ENCODE measurements around the gene SNRNP25.

The SNRNP25 gene

DNA sequence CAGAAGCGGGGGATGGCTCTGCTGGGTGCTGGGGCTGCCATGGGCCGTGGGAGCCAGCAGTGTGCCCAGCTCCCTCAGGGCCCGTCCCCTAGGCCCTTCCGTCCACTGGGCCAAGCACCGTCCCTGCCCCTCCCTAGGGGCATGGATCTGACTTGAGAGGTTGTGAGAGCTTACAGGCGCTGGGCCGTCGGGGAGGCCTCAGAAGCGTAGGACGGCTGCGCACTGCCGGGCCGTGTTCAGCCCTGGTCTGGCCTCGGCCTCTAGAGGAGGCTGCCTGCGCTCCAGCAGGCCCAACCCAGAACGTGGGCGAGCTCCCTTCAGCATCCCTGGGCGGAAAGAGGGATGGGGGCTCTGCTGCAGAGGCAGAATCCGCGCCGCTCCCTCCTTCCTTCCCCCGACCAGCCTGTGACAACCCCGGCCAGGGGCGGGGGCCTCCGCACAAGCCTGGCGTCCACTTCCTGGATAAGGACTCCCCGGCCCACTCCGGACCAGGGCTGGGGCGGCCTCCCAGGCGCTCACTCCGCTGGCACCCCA is 23.7 kb downstream of the SNRNP25 start:
- no peak for TF ChIP-seq CTCF (conservative IDR thresholded peaks at IDR 0.05; ENCODE audit: low read depth, low read length)
- DNase-seq (ENCODE audit: low read depth), result peak; percentile 77
- H3K4me3 ChIP-seq (ENCODE audit: low read depth, low read length), result peak overlapping the region; percentile 78

DNA sequence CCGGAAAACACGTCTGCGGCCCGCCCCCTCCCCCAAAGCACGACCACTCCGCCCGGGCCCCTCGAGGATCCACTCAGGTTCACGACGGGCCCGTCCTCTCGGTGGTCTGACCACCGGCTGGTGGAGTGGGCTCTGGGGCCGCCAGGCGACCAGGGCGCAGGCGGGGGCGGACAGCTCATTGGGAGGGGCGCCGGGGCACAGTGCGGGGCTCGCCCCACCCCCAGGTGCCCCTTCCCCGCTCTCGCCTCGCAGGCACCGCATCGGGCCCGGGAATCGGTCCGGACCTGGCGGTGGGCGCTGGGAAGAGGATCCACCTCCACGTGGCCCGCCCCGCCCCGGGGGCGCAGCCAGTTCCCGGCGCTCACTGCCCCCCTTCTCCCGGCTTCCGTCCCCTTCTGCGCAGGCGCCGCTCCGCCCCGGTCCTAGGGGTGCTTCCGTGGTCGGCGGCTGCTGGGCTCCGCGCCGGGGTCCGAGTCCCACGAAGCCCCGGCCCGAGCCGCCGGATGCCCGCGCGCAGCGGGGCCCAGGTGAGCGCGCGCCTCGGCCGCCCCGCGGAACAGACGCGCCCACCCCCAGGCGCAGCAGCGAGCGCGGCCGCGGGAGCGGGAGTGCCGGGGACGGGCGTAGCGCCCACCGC is 24.3 kb downstream of the SNRNP25 start, which contains the start of gene MPG:
Gene MPG, plus strand, starts transcription at position 419 of the 637 bp plus-strand sequence. Its CDS starts 85 bp downstream, at position 504.
- peak; percentile 84 for DNase-seq (ENCODE audit: low read depth)
- peak within 1 kb of the TSS; percentile 78 for H3K4me3 ChIP-seq (ENCODE audit: low read depth, low read length)

DNA sequence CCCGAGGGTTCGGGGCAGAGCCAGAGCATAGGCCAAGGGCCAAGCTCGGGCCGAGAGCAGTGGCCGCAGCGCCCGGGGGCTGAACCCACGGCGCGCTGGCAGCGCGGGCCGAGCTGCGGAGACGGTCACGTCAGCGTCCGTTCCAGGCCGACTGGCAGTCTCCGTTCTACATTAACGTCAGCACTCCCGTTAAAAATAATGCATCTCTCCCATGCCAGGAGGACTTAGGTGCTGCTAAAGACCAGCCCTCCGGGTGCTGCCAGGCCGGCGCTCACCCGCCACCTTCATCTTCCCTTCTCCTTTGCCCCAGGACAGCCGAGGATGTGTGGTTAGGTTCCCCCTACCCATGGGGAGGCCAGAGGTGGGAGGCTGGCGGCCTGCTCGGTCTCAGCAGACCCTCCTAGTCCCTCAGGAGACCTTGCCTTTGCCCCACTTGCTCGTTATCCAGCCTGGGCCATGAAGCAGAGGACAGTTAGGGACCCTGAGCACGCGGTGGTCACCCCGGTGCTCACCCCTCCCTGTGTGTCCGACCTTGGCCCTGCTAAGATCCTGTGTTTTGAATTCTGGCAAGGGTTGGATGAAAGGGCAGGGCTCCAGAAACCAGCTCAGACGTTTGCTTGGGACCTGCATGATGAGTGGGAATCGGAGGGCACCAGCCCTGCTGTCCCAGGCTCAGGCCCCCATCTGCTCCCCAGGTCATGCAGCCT is 25.0 kb downstream of the SNRNP25 start:
- TF ChIP-seq CTCF (conservative IDR thresholded peaks at IDR 0.05; ENCODE audit: low read depth, low read length), result no peak
- peak; percentile 71 for DNase-seq (ENCODE audit: low read depth)
- peak overlapping the region; percentile 78 for H3K4me3 ChIP-seq (ENCODE audit: low read depth, low read length)

More for the DNA sequence above, 24.3 kb downstream of the SNRNP25 start, which contains the start of gene MPG:
- no peak for TF ChIP-seq CTCF (conservative IDR thresholded peaks at IDR 0.05; ENCODE audit: low read depth, low read length)

DNA sequence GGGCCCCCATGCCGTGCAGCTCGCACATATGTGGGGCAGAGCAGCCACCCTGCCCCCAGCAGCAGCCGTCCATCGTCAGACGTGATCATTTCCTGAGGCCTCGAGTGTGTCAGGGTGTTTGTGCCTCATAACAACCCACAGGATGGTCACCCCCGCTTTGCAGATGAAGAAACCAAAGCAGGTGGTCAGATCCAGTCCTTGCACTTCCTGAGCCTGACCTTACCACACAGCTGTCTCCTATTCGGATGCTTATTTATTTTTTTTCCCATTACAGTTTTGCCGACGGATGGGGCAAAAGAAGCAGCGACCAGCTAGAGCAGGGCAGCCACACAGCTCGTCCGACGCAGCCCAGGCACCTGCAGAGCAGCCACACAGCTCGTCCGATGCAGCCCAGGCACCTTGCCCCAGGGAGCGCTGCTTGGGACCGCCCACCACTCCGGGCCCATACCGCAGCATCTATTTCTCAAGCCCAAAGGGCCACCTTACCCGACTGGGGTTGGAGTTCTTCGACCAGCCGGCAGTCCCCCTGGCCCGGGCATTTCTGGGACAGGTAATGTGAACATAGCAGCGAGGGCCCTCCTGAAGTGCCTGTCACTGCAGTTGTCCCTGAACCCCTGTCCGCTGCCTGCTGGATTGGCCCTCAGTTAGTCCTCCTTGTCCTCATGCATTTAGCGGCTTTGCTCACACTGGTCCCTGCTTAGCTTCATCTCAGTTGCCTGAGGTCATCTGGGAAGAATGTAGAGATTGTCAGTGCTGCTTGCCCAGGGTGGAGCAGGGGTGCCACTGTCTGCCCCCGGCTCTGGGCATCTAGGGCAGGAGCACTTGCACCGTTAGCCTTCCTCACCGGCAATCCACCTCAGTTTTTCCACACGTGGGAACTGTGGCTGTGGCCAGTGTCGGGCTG is 25.8 kb downstream of the SNRNP25 start:
- TF ChIP-seq CTCF (conservative IDR thresholded peaks at IDR 0.05; ENCODE audit: low read depth, low read length), result no peak
- peak; percentile 40 for DNase-seq (ENCODE audit: low read depth)
- peak overlapping the region; percentile 78 for H3K4me3 ChIP-seq (ENCODE audit: low read depth, low read length)

DNA sequence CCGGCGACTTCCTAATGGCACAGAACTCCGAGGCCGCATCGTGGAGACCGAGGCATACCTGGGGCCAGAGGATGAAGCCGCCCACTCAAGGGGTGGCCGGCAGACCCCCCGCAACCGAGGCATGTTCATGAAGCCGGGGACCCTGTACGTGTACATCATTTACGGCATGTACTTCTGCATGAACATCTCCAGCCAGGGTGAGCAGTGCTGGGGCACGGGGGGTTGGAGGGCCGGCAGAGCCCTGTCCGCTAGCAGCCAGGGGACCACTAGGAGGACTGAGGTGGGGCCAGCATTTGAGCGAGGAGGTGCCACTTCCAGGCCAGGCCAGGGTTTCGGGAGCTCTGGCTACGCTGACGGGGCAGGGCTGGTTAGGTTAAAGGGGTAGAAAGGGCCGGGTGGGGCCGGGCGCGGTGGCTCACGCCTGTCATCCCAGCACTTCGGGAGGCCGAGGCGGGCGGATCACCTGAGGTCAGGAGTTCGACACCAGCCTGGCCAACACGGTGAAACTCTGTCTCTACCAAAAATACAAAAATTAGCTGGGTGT is 29.5 kb downstream of the SNRNP25 start:
- H3K4me3 ChIP-seq (ENCODE audit: low read depth, low read length), result no peak overlapping the region
- TF ChIP-seq CTCF (conservative IDR thresholded peaks at IDR 0.05; ENCODE audit: low read depth, low read length), result no peak
- DNase-seq (ENCODE audit: low read depth), result no peak

- DNase-seq (ENCODE audit: low read depth), result peak; percentile 56
- H3K4me3 ChIP-seq (ENCODE audit: low read depth, low read length), result no peak overlapping the region
- no peak for TF ChIP-seq CTCF (conservative IDR thresholded peaks at IDR 0.05; ENCODE audit: low read depth, low read length)
Observed at GRCh38 chr16:83781-84615, 30.4 kb downstream of the SNRNP25 start.

Data from choroid plexus epithelial cell (primary cell).